HEK293T (cell line): ENCODE results near the gene MRPL48.
"Not testable (repeated sequence)": the region's sequence is repeated elsewhere in the genome, so short reads cannot be mapped to it uniquely, and the experiment has no call there.

ENCODE experiments used
- CTCF ChIA-PET: fragments of 350-600 bp; formaldehyde crosslinking; extraction: SDS; loops from one replicate; lab custom pipeline; 2021; ENCODE audit warnings: antibody characterized with exemption, inconsistent platforms; lab: Yijun Ruan, JAX
- POLR2A ChIA-PET: fragments of 350-600 bp; formaldehyde crosslinking; extraction: SDS; loops from one replicate; lab custom pipeline; 2020; ENCODE audit warnings: antibody characterized with exemption, inconsistent platforms; lab: Yijun Ruan, JAX
- DNase-seq: peaks from one replicate; pipeline ENCODE4 v3.0.0; 2012; ENCODE audit warnings: mixed read lengths; ENCODE audit errors: extremely low spot score
- ARNT ChIP-seq: fragments of 450-650 bp; IDR thresholded peaks from 2 replicates; pipeline ENCODE4 v1.6.1; 2017; ENCODE audit warnings: mild to moderate bottlenecking
- BHLHE40 ChIP-seq: fragments of 450-650 bp; IDR thresholded peaks from 2 replicates; pipeline ENCODE4 v1.6.1; 2016; ENCODE audit warnings: mild to moderate bottlenecking, moderate library complexity, borderline replicate concordance
- CTBP1 ChIP-seq: fragments of 450-650 bp; IDR thresholded peaks from 2 replicates; pipeline ENCODE4 v1.6.1; 2016; ENCODE audit warnings: borderline replicate concordance
- ELF4 ChIP-seq: fragments of 450-650 bp; IDR thresholded peaks from 2 replicates; pipeline ENCODE4 v1.6.1; 2017; ENCODE audit warnings: antibody characterized with exemption
- FOXA1 ChIP-seq: fragments of 450-650 bp; IDR thresholded peaks from 2 replicates; pipeline ENCODE4 v1.6.1; 2016; ENCODE audit warnings: mild to moderate bottlenecking
- FOXK2 ChIP-seq: fragments of 450-650 bp; IDR thresholded peaks from 2 replicates; pipeline ENCODE4 v1.6.1; 2016; ENCODE audit warnings: mild to moderate bottlenecking
- FOXM1 ChIP-seq: fragments of 450-650 bp; IDR thresholded peaks from 2 replicates; pipeline ENCODE4 v1.6.1; 2017; ENCODE audit warnings: mild to moderate bottlenecking, borderline replicate concordance
- HDGF ChIP-seq: fragments of 450-650 bp; IDR thresholded peaks from 2 replicates; pipeline ENCODE4 v1.6.1; 2017; ENCODE audit warnings: antibody characterized with exemption, borderline replicate concordance
- L3MBTL2 ChIP-seq: fragments of 450-650 bp; conservative IDR thresholded peaks from 2 replicates; pipeline ENCODE4 v1.6.1; 2016; ENCODE audit warnings: mild to moderate bottlenecking
- LEF1 ChIP-seq: fragments of 450-650 bp; IDR thresholded peaks from 2 replicates; pipeline ENCODE4 v1.6.1; 2017; ENCODE audit warnings: mild to moderate bottlenecking, borderline replicate concordance
- NFRKB ChIP-seq: fragments of 450-650 bp; IDR thresholded peaks from 2 replicates; pipeline ENCODE4 v1.6.1; 2016; ENCODE audit warnings: mild to moderate bottlenecking, moderate library complexity
- SP1 ChIP-seq: fragments of 450-650 bp; IDR thresholded peaks from 2 replicates; pipeline ENCODE4 v1.6.1; 2017
- SUZ12 ChIP-seq: fragments of 450-650 bp; IDR thresholded peaks from 2 replicates; pipeline ENCODE4 v1.6.1; 2016; ENCODE audit warnings: mild to moderate bottlenecking
- TARDBP ChIP-seq: fragments of 450-650 bp; IDR thresholded peaks from 2 replicates; pipeline ENCODE4 v1.6.1; 2016
- ZNF384 ChIP-seq: fragments of 450-650 bp; IDR thresholded peaks from 2 replicates; pipeline ENCODE4 v1.6.1; 2016
- TF ChIP-seq, protein P1 (sequence below): fragments of 450-650 bp; IDR thresholded peaks from 2 replicates; pipeline ENCODE4 v1.6.1; 2016

The MRPL48 gene

DNA sequence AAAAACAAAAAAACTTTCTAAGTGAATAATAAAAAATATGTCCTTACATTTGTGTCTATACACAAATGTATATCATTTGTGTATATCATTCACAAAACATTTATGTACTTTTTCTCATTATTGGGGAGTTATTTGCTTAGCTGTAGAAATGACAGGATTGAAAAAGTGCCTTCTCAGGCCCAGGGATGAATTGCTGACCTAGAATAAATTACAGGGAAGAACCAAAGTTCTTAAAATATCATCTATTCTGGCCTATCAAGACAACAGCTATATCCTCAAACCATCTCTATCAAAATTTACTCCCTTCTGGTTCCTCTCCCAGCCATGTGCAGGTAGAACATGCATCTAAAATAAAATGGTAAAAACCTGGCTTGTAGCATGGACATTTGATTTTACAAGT is 24.9 kb upstream of the MRPL48 start:
- DNase-seq = no peak
- CTCF ChIA-PET = no interaction called here
- TF ChIP-seq FOXK2 (no peak), NFRKB (no peak), ARNT (no peak), BHLHE40 (no peak), CTBP1 (no peak), TARDBP (no peak), FOXA1 (no peak), ZNF384 (no peak), FOXM1 (no peak), LEF1 (no peak), SP1 (no peak), ELF4 (no peak), SUZ12 (no peak)
- POLR2A ChIA-PET = interaction anchor here (0.7 to 11.1 kb wide), 3 partner anchors 16 to 391 kb away, joined by 3 to 154 read pairs (median 4); partner anchors contain the start of gene MRPL48

- CTCF ChIA-PET = no interaction called here
- POLR2A ChIA-PET = interaction anchor here (11.1 kb wide), 1 partner anchor 12 kb away, joined by 154 read pairs; no protein-coding TSS in a partner anchor
- TF ChIP-seq LEF1 = no peak
- no peak for TF ChIP-seq FOXM1
- no peak for TF ChIP-seq SUZ12
- TF ChIP-seq, protein P1, sequence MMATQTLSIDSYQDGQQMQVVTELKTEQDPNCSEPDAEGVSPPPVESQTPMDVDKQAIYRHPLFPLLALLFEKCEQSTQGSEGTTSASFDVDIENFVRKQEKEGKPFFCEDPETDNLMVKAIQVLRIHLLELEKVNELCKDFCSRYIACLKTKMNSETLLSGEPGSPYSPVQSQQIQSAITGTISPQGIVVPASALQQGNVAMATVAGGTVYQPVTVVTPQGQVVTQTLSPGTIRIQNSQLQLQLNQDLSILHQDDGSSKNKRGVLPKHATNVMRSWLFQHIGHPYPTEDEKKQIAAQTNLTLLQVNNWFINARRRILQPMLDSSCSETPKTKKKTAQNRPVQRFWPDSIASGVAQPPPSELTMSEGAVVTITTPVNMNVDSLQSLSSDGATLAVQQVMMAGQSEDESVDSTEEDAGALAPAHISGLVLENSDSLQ = no peak
- TF ChIP-seq BHLHE40 = no peak
- no peak for TF ChIP-seq TARDBP
- TF ChIP-seq CTBP1 = no peak
- TF ChIP-seq ARNT = no peak
- no peak for TF ChIP-seq FOXA1
- no peak for DNase-seq
Observed at GRCh38 chr11:73766763-73767162, 20.9 kb upstream of the MRPL48 start.

DNA sequence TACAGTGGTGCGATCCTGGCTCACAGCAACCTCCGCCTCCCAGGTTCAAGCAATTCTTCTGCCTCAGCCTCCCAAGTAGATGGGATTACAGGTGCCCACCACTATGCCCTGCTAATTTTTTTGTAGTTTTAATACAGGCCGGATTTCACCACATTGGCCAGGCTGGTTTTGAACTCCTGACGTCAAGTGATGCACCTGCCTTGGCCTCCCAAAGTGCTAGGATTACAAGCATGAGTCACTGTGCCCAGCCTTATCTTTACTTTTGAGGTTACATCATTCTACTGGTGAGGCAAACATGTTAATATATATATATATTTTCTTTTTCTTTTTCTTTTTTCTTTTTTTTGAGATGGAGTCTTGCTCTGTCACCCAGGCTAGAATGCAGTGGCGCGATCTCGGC is 16.9 kb upstream of the MRPL48 start:
- POLR2A ChIA-PET, DNase-seq, CTCF ChIA-PET: not testable (repeated sequence)

DNA sequence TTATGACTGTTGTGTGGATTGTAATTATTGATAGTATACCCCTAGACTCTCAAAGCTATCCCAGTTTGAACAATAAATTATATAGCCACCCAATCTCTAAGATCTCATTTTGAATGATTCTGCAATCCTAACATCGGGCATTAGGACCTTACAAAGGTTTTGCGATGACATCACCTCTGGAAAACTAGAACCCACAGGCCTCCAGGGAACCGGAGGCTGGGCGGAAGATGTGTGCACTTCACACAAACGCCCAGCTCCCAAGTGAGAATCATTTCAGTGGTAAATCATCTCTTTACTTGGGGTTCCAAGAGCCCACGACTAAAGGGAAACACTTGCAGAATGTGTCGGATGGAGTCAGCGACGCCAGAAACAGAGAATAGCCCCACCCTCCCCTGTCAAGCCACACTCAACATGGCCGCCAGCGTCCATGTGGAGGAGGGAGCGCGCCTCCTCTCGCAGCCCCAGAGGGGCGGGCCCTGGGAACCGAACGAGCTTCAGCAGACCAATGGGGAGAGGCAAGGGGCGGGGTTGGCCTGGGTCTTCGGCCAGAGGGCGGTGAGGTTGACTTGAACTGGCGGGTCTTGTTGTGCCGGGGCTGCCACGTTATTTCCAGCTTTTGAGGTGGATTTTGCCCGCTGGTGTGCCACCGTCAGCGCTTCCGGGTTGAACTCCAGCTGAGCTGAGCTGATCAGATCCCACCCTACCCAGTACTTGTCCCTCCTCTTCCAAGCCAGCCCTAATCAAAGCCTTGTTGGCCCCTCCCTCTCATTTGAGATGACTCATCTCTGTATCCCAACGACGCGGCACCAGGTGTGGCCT is 8.4 kb upstream of the MRPL48 start:
- CTCF ChIA-PET = no interaction called here
- TF ChIP-seq SUZ12 (no peak), ELF4 (peak; percentile 50; the same call in 1 of the 2 replicates), FOXM1 (no peak), ARNT (no peak), SP1 (no peak), FOXK2 (peak; percentile 51; the same call in 1 of the 2 replicates), NFRKB (peak; percentile 50; the same call in 1 of the 2 replicates), BHLHE40 (no peak), CTBP1 (no peak), TARDBP (no peak), FOXA1 (no peak), LEF1 (no peak), HDGF (peak; percentile 99), ZNF384 (no peak), L3MBTL2 (peak; percentile 62)
- TF ChIP-seq, protein P1 = no peak; the same call in none of the 2 replicates
- POLR2A ChIA-PET = interaction anchor here (0.6 to 5.9 kb wide), 21 partner anchors 9 to 167 kb away, joined by 3 to 154 read pairs (median 3); partner anchors contain the start of genes MRPL48 and RAB6A
- peak; percentile 96 for DNase-seq

DNA sequence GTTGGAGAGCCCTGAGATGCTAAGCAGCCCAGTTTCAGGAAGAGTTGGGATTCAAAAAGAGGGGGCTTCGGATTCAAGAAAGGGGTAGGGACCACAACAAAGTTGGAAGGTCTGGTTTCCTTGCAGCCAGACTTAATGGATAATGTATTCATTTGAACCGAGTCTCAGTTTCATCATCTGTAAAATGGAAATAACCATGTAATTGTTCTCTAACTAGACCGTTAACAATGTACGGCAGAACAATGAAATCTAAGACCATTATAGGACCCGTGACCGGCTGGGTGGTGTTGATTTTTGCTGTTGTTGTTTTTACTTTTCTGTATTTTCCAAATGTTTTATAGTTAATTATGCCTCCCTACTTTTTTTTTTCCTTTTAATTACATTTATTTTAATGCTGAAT is 6.4 kb upstream of the MRPL48 start:
- TF ChIP-seq ARNT (no peak), L3MBTL2 (no peak), FOXA1 (no peak), ZNF384 (no peak), FOXM1 (no peak), FOXK2 (no peak), SP1 (no peak), CTBP1 (no peak), SUZ12 (no peak), TARDBP (no peak), NFRKB (no peak), BHLHE40 (no peak), ELF4 (no peak), LEF1 (no peak), HDGF (no peak)
- TF ChIP-seq, protein P1 = no peak
- CTCF ChIA-PET = no interaction called here
- POLR2A ChIA-PET = interaction anchor here (5.9 kb wide), 1 partner anchor 16 kb away, joined by 154 read pairs; the partner anchor contains the start of gene RAB6A
- DNase-seq = no peak

GRCh38 chr11:73783483-73784020 is 4.1 kb upstream of the MRPL48 start:
- CTCF ChIA-PET = no interaction called here
- DNase-seq = no peak
- TF ChIP-seq BHLHE40 = no peak
- POLR2A ChIA-PET = interaction anchor here (0.8 to 1.9 kb wide), 2 partner anchors 23 to 26 kb away, joined by 3 to 11 read pairs; partner anchors contain the start of gene RAB6A
